Measurements from ENCODE around the gene PARD3. TPM values are rescaled to one million over a fixed set of nuclear protein-coding genes. Genes with fewer than 3 reads are reported as not detected.

PARD3 gene
- total RNA-seq, 1 experiment from 2014 or later: 57.4 TPM

DNA sequence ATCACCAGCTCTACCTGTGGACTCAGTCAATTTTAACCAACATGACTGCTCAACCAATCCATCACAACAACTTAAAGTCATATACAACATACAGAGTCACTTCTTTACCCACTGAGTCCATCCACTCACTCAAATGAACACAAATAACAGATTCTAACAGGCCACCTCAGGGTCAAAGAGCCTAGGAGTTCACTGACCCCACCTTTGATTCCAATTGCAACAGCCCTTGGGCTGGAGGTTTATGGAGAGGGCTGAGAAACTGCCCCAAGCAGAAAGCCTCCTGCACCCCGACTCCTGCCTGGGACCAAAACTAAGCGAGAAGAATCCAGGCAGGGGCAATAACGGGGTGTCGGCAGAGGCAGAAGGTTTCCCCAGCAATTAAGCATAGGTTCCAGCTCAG is 263.8 kb downstream of the PARD3 start:
- Histone ChIP-seq H2AFZ (no peak overlapping the region), H3F3A (ENCODE audit: insufficient read depth, low read depth) (peaks cover 6% of the 10 kb centered on the region; the same call in 1 of the 2 replicates), H3K4me1 (replicated peaks; ENCODE audit: insufficient read depth) (no peaks in the 10 kb centered on the region), H3K79me2 (ENCODE audit: low read depth) (no peaks in the 10 kb centered on the region), H3K9me2 (ENCODE audit: insufficient read depth) (no peaks in the 10 kb centered on the region), H3K36me3 (ENCODE audit: low read depth) (no peaks in the 10 kb centered on the region), H4K20me1 (ENCODE audit: insufficient read depth) (no peaks in the 10 kb centered on the region), H3K4me3 (no peak overlapping the region), H3K27ac (no peak overlapping the region), H3K27me3 (ENCODE audit: insufficient read depth, low read depth) (no peaks in the 10 kb centered on the region), H3K4me2 (no peak overlapping the region), H3K9me3 (ENCODE audit: insufficient read depth, low read depth) (no peaks in the 10 kb centered on the region)
- no peak for TF ChIP-seq EZH2 (IDR thresholded peaks at IDR 0.05; ENCODE audit: low read depth)
- TF ChIP-seq, protein P1, sequence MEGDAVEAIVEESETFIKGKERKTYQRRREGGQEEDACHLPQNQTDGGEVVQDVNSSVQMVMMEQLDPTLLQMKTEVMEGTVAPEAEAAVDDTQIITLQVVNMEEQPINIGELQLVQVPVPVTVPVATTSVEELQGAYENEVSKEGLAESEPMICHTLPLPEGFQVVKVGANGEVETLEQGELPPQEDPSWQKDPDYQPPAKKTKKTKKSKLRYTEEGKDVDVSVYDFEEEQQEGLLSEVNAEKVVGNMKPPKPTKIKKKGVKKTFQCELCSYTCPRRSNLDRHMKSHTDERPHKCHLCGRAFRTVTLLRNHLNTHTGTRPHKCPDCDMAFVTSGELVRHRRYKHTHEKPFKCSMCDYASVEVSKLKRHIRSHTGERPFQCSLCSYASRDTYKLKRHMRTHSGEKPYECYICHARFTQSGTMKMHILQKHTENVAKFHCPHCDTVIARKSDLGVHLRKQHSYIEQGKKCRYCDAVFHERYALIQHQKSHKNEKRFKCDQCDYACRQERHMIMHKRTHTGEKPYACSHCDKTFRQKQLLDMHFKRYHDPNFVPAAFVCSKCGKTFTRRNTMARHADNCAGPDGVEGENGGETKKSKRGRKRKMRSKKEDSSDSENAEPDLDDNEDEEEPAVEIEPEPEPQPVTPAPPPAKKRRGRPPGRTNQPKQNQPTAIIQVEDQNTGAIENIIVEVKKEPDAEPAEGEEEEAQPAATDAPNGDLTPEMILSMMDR (conservative IDR thresholded peaks at IDR 0.05): no peak
- DNase-seq: no peak
- intact Hi-C loops (cut with micrococcal nuclease; ENCODE audit: unreplicated experiment): no loop called here
- no TSS peak for BruUV-seq (replicated peaks)
- CTCF ChIA-PET: no interaction called here
- POLR2A ChIA-PET (ENCODE audit: unreplicated experiment): no interaction called here

DNA sequence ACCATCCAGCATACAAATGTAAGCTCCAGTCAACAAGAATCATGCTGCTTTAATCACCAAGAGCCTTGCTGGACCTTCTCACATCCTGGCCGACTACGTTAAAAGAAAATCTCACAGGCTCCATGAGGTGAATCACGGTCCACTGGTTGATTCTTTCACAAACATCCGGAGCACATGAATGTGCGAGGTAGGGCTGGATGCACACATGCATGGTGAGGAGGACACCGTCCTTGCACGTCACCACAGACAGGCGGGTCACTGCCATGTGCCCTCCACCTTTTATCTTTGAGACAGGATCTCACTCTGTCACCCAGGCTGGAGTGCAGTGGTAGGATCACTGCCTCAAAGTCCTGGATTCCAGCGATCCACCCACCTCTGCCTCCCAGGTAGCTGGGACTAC is 265.1 kb downstream of the PARD3 start:
- intact Hi-C loops (cut with micrococcal nuclease; ENCODE audit: unreplicated experiment): no loop called here
- BruUV-seq (replicated peaks): no TSS peak
- Histone ChIP-seq H3K4me1 (replicated peaks; ENCODE audit: insufficient read depth) (0 out of 2 replicates have a peak, but pooled peaks cover 4% of the 10 kb centered on the region), H3K36me3 (ENCODE audit: low read depth) (no peaks in the 10 kb centered on the region), H3K27me3 (ENCODE audit: insufficient read depth, low read depth) (no peaks in the 10 kb centered on the region), H3K9me2 (ENCODE audit: insufficient read depth) (no peaks in the 10 kb centered on the region), H4K20me1 (ENCODE audit: insufficient read depth) (no peaks in the 10 kb centered on the region), H3F3A (ENCODE audit: insufficient read depth, low read depth) (peaks cover 6% of the 10 kb centered on the region; the same call in 1 of the 2 replicates), H3K4me2 (no peak overlapping the region), H2AFZ (no peak overlapping the region), H3K79me2 (ENCODE audit: low read depth) (no peaks in the 10 kb centered on the region), H3K4me3 (no peak overlapping the region), H3K9me3 (ENCODE audit: insufficient read depth, low read depth) (no peaks in the 10 kb centered on the region), H3K27ac (no peak overlapping the region)
- TF ChIP-seq, protein P1 (conservative IDR thresholded peaks at IDR 0.05): no peak
- TF ChIP-seq EZH2 (IDR thresholded peaks at IDR 0.05; ENCODE audit: low read depth): no peak
- DNase-seq: no peak
- ChIA-PET CTCF (interaction anchor here (0.5 kb wide), 1 partner anchor 228 kb away, joined by 3 read pairs; no protein-coding TSS in a partner anchor), POLR2A (ENCODE audit: unreplicated experiment) (no interaction called here)

DNA sequence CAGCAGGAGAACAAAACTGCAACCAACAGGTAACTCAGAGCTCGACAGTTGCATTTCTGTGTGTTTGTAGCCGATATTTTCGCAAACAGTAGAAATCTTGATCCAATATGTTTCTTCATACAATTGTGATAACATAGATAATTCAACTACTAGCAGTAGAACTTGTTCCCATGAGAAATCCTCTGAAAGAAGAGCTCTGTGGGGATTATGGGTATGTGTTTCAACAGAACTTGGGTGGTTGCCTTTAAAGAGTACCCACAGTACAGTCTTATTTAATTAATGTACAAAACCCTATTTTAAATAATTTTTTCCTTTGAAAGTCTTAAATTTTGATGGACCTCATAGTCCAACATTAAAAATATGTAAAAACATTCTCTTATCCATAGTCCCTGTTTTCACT is 266.1 kb downstream of the PARD3 start:
- no peaks in the 10 kb centered on the region for H3K36me3 ChIP-seq (ENCODE audit: low read depth)
- ChIA-PET POLR2A (ENCODE audit: unreplicated experiment) (interaction anchor here (0.7 kb wide), 1 partner anchor 32 kb away, joined by 3 read pairs; no protein-coding TSS in a partner anchor), CTCF (no interaction called here)
- no peaks in the 10 kb centered on the region for H3K9me2 ChIP-seq (ENCODE audit: insufficient read depth)
- no peak for DNase-seq
- no peaks in the 10 kb centered on the region for H3K79me2 ChIP-seq (ENCODE audit: low read depth)
- H3K4me1 ChIP-seq (replicated peaks; ENCODE audit: insufficient read depth): 0 out of 2 replicates have a peak, but pooled peaks cover 6% of the 10 kb centered on the region
- no peaks in the 10 kb centered on the region for H4K20me1 ChIP-seq (ENCODE audit: insufficient read depth)
- no peak overlapping the region for H3K27ac ChIP-seq
- H3K4me3 ChIP-seq: no peak overlapping the region
- H3K9me3 ChIP-seq (ENCODE audit: insufficient read depth, low read depth): no peaks in the 10 kb centered on the region
- H3F3A ChIP-seq (ENCODE audit: insufficient read depth, low read depth): no peaks in the 10 kb centered on the region
- TF ChIP-seq, protein P1 (conservative IDR thresholded peaks at IDR 0.05): no peak
- TF ChIP-seq EZH2 (IDR thresholded peaks at IDR 0.05; ENCODE audit: low read depth): no peak
- no peak overlapping the region for H2AFZ ChIP-seq
- no peak overlapping the region for H3K4me2 ChIP-seq
- H3K27me3 ChIP-seq (ENCODE audit: insufficient read depth, low read depth): no peaks in the 10 kb centered on the region
- BruUV-seq (replicated peaks): no TSS peak
- intact Hi-C loops (cut with micrococcal nuclease; ENCODE audit: unreplicated experiment): no loop called here
